NCI-H1092 (cell line): Measurements from ENCODE around the gene CPPED1.
"Not testable (repeated sequence)": the region's sequence is repeated elsewhere in the genome, so short reads cannot be mapped to it uniquely, and the experiment has no call there.

Experiments
- DNase-seq: peaks from one replicate; lab custom pipeline; 2025; lab: John Stamatoyannopoulos, UW

The CPPED1 gene, protein sequence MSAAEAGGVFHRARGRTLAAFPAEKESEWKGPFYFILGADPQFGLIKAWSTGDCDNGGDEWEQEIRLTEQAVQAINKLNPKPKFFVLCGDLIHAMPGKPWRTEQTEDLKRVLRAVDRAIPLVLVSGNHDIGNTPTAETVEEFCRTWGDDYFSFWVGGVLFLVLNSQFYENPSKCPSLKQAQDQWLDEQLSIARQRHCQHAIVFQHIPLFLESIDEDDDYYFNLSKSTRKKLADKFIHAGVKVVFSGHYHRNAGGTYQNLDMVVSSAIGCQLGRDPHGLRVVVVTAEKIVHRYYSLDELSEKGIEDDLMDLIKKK

DNA sequence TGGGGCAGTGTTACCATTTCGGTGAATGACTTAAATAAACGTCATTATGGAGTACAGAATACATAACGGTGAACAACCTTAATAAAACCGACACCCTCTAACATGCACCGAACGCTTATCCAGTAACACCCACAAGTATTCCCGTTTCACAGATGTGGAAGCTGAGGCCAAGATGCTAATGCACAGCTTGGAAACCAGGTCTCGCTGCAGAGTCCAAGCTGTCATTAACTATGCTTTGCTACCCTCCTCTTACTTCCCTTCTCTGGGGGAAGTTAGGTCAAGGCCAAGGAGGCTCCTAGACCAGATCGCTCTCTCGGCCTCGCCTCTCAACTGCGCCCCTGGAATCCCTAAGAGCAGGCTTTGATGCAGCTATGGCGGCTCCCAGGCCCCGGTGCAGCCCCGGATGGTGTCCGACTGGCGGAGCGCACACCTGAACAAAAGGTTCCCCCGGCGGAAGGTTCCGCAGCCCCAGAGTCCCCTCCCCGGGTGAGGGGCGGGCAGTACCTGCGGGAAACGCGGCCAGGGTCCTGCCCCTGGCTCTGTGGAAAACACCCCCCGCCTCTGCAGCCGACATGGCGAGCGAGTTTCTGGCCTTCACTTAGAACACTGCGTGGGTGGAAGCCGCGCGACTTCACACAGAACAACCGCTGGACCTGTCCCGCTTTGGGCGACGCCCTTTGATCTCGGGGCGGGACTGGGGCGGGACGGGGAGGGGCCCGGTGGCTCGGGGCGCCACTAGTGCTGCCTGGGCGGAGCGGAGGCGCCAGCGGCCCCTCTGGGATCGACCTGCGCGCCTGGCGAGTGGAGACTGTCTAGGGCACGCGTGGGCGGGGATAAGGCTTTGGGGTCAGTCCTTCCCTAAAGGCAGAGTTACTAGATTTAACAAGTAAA lies at the start of gene CPPED1:
Gene CPPED1 (minus strand): TSS at position 685 of the 891 bp plus-strand sequence. CDS start 111 bp downstream, at position 574.
- peak; percentile 89 for DNase-seq

DNA sequence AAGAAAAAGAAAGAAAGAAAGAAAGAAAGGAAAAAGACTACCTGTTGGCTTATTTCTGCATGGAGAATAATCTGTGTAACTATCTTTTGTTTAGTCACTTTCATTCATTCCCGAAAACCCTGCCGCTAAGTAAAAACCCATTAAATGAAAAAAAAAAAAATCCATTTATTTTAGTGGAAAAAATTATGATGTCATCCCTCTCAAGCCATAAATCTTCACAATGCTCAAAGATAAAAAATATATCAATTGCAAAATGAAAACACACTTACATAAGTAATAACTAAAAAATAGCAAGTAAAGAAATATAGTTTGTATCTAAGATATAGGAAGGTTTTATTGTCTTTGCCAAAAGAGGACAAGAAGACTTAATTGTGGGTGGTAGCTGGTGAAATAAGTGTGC lies 46.5 kb upstream of the CPPED1 start:
- DNase-seq: no peak

DNA sequence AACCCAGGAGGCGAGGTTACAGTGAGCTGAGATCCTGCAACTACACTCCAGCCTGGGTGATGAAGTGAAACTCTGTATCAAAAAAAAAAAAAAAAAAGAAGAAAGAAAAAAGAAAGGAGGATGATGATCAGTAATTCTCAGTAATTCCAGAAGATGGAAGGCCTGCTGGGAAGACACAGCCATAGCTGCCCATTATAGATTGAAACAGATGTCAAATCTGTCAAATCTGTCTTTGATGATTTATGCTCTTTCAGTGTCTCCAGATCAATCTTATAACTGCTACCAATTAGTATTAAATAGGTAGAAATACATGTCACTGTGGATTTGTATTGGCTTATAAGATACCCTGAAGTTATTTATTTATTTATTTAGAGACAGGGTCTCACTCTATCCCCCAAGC lies 42.9 kb upstream of the CPPED1 start:
- no peak for DNase-seq

DNA sequence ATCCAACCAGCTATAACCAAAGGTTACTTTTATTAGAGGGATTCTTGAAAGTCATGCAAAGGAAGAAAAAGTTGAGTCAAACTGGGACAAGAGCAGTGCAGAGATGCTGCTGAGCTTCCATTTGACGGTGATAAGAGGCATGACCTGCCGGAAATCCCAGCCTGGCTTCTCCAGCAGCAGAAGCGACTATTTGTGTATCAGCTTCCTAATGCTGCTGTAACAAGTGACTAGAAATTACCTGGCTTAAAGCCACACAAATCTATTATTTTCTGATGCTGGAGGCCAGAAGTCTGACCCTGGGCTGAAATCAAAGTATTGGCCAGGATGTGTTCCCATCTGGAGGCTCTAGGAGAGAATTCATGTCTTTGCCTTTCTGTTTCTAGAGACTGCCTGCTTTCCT lies 41.6 kb upstream of the CPPED1 start:
- no peak for DNase-seq

DNA sequence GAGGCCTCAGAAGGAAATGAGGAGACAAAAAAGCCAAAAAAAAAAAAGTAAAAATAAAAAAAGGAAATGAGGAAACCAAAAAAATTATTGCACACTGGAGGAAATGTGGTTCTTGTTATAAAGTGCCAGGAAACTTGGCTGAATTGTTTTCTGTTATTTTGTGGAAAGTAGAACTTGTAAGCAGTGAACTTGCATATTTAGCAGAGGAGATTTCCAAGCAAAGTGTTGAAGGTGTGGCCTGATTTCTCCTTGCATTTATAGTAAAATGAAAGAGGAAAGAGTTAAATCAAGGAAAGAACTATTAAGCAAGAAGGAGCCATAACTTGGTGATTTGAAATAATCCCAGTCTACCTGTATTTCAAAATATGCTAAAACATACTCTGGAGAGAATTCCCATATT lies 34.1 kb upstream of the CPPED1 start:
- no peak for DNase-seq

DNA sequence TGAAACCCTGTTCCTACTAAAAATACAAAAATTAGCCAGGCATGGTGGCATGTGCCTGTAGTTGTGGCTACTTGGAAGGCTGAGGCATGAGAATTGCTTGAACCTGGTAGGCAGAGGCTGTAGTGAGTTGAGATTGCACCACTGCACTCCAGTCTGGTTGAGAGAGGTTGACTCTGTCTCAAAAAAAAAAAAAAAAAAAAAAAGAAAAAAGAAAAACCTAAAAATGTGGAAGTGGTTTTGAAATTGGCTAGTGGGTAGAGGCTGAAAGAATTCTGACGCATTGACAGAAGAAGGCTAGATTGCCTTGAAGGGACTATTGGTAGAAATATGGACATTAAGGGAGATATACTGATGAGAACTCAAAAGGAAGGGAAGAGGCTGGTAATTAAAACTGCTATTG lies 33.6 kb upstream of the CPPED1 start:
- DNase-seq: no peak

DNA sequence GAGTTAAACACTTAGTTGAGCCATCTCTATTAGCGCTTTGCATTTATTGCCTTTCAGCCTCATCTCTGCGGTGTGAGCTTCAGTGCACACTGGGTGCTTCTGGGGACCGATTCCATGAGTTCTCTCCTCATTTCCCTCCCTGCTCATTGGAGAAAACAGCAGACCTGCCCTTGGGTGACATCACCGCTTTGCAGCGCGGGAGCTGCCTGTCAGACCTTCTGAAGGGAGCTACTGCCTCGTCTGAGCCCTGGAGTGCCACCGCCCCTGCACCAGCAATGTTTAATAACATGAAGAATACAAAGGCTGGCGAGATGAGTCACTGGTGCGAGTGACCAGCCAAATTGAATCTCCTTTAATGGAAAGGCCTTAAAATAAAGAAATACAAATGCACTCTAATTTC lies 30.2 kb upstream of the CPPED1 start:
- no peak for DNase-seq

DNA sequence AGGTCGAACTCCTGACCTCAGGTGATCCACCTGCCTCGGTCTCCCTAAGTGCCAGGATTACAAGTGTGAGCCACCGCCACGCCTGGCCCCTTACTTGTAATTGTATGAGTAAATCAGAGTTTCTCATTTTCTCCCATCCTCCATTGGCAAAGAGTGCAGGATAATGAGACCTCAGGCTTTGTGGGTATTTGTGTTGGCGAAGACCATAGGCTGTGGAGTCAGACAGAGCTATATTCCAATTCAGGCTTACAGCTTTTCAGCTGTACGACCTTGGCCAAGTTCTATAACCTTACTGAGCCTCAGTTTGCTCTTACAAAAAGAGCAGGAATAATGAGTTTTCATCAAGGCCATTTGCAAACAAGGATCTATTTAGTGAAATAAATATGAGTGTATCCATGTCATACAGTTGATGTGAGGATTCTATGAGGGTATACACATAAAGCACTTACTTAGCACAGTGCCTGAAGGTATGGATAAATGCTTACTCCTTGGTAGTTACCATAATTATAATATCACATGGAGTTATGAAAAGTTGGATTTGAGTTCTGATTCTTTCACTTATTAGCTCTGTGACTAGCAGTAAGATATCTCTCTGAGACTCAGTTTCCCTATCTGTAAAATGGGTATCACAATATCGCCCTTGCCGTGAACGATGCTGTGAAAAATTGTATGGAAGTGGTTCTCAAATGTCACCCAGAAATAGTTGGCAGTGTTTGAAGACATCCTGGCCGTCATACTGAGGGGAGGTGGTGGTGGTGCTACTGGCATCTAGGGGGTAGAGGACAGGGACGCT lies 25.6 kb upstream of the CPPED1 start:
- no peak for DNase-seq

DNA sequence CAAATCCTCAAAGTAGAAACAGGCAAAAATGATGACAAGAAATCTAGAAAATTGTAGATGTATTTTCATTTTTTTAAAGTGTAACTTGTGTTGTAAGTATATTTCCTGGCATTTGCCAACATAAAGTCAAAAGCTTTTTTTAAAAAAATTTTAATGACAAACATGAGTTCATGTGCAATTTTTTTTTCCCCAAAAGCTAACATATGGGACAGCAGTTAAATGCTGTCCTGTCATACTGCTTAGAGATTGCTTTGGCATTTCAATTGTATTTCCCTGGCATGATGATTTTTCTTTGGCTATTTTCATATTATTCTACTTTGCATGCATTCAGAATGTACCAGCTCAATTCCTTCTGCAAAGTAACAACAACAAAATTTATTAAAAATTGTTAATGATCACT lies 24.5 kb upstream of the CPPED1 start:
- DNase-seq: no peak

DNA sequence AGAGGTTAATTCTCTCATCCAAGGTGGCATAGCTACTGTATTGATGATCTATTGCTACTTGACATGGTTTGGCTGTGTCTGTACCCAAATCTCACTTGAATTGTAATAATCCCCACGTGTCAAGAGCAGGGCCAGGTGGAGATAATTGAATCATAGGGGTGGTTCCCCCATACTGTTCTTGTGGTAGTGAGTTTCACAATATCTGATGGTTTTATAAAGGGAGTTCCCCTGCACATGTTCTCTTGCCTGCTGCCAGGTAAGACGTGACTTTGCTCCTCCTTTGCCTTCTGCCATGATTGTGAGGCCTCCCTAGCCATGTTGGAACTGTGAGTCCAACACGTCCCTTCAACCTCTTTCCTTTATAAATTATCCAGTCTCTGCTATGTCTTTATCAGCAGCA lies 22.9 kb upstream of the CPPED1 start:
- no peak for DNase-seq

DNA sequence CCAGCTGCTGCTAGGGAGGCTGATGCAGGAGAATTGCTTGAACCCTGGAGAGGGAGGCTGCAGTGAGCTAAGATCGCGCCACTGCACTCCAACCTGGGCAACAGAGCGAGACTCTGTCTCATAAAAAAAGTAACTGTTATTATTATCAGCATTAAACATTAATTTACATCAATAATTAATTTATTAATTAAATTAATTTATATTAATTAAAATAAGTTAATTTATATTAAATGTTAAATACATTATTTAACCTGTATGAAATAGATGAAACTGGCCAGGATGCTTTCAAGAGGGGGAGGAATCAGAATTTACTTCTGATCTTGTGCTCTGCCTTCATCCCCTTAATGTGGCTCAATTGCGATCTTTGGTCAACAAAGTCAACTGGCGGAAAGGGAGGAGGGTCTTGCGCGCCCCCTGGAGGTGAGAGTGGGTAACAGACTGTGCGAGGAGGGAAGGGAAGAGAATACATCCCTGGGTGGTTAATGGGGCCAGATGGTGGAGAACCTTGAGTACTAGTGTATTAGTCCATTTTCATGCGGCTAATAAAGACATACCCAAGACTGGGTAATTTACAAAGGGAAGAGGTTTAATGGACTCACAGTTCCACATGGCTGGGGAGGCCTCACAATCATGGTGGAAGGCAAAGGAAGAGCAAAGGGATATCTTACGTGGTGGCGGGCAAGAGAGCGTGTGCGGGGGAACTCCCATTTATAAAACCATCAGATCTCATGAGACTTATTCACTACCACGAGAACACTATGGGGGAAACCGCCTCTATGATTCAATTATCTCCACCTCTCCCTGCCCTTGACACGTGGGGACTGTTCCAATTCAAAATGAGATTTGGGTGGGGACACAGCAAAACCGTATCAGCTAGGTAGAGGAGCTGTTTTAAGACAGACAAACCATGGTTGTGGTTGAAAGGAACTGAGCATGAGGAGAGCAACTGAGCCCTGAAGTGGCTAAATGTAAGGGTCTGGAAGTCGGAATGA lies 15.7 kb upstream of the CPPED1 start:
- no peak for DNase-seq

DNA sequence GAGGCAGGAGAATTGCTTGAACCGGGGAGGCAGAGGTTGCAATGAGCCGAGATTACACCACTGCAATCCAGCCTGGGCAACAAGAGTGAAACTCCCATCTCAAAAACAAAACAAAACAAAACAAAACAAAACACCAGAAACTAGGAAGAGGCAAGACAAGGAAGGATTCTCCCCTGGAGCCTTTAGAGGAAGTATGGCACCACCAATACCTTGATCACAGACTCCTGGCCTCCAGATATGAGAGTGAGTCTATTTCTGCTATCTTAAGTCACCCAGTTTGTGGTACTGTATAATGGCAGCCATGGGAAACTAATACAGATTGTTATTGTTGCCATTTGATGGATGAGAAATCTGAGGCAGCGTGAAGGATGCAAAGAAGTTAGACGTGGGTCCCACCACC lies 14.6 kb upstream of the CPPED1 start:
- no peak for DNase-seq

DNA sequence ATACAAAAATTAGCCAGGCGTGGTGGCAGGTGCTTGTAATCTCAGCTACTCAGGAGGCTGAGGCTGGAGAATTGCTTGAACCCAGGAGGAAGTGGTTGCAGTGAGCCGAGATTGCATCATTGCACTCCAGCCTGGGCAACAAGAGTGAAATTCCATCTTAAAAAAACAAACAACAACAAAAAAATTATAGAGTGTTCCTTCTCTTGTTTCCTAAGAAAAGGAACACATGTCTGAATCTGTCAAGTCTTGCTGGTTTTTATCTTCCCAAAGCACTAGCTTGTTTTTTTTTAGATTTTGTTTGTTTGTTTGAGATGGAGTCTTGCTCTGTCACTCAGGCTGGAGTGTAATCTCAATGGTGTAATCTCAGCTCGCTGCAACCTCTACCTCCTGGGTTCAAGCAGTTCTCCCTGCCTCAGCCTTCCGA lies 13.1 kb upstream of the CPPED1 start:
- DNase-seq: not testable (repeated sequence)

DNA sequence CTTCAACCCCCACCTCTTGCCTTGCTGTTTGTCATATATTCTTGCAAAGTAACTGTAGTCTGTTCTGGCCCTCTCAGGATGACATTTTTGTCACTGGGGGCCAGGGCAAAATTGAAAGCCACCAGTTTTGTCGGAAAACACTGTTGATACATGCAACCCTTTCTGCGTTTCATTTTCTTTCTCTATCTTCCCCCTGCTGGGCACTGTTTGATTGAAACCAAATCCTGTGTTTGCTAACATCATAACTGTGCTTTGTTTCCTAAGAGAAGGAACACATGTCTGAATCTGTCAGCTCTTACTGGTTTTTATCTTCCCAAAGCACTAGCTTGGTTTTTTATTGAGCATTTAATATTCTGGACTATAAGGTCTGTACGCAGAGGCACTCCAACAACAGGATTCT lies 11.7 kb upstream of the CPPED1 start:
- no peak for DNase-seq

DNA sequence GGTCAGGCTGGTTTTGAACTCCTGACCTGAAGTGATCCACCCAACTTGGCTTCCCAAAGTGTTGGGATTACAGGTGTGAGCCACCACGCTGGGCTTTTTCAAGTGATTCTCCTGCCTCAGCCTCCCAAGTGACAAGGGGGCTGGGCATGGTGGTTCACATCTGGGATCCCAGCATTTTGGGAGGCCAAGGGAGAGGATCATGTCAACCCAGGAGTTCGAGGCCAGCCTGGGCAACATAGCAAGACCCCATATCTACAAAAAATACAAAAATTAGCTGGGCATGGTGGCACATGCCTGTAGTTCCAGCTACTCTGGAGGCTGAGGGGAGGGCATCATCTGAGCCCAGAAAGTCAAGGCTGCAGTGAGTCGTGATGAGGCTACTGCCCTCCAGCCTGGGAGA lies 10.0 kb upstream of the CPPED1 start:
- DNase-seq: not testable (repeated sequence)

DNA sequence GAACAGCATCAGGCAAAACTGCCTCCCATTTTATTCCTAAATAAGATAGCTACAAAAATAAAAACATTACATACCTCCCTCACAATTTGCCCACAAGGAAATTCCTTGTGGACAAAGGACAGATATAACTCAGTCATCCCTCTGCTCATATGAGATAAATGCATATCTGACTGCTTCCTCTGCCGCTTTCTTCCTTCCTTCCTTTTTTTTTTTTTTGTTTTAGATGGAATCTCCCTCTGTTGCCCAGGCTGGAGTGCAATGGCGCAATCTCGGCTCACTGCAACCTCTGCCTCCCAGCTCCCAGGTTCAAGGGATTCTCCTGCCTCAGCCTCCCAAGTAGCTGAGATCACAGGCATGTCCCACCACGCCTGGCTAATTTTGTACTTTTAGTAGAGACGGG lies 9.6 kb upstream of the CPPED1 start:
- not testable (repeated sequence) for DNase-seq

DNA sequence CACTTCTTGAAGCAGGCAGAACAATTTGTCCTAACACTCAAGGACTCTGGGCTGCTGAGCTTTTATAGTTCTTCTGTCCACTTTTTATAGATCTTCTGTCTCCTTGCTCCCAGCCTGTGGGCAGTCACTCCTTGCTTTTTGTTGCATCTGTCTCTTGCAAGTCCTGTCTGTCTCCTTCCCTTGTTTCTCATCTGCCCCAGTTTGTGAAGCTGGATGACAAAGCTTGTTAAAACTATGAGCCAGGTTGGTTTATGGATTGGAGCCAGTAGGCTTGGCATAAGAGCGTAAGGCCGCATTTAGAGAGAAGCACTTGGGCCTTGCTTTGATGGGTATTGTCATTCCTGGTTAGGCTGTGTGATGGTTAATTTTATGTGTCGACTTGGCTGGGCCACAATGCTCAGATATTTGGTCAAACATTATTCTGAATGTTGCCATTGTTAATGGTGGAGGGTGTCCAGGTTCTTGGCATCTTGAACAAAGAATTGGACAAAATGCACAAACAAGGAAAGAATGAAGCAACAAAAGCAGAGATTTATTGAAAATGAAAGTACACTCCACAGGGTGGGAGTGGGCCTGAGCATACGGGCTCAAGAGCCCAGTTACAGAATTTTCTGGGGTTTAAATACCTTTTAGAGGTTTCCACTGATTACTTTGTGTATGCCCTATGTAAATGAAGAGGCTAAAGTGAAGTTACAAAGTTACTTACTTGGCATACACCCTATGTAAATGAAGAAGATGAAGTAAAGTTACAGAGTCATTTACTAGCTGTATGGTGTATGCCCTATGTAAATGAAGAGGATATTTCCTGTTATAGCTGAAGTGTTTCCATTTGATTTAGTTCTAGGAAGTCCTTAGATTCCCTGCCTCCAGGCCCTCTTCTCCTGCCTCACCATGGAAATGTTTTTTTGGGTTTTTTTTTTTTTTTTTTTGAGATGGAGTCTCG lies 8.0 kb upstream of the CPPED1 start:
- peak; percentile 39 for DNase-seq

DNA sequence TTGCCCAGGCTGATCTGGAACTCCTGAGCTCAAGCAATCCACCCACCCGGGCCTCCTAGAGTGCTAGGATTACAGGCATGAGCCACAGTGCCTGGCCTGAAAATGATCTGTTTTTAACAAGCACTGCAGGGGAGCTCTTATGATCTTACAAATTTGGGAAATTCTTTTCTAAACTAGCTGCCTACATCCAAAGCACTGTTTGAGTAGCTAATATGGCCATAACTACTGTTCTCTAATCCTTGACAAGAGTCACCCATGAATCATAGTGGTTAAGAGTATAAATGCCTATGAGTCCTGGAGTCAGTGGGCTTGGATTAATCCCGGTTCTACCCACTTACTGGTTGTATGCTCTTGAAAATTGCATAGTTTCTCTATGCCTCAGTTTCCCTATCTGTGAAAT lies 1.4 kb upstream of the CPPED1 start:
- DNase-seq: no peak

DNA sequence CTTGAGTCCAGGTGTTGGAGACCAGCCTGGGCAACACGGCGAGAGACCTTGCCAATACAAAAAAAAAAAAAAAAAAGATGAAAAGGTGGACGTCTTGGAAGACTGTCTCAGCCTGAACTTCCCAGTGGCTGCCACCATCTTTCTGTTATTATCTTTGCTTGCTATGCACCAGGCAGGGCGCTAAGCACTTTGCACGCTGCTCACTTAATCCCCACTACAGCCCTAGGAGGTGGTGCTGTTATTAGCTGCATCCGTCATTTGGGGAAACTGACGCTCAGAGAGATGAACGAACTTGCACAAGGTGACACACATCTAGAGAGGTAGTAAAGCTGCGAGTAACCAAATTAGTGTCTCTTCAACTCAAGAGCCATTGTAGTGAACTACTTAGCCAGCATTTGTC lies 708 bp upstream of the CPPED1 start:
- DNase-seq: no peak

DNA sequence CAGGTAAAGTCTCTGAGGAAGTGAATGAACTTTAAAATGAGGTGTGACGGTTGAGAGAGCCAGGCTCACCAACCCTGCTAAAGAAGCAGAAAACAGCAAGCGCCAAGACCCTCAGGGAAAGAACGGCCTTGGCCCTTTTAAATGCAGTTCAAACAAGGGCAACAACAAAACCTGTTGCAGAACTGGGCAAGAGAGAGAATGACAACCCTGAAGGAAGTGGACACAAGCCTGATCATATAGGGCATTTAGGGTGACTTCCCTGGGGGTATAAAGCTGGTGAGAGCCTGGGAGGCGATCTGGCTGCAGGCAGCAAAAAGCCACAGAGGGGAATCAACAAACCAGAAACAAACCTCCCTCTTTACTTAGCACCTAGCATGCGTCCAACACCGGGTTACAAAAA lies 1.0 kb downstream of the CPPED1 start:
- no peak for DNase-seq
